SK-N-SH treated with all-trans-retinoic acid at 6 μM for 48 hours (cell line): ENCODE results near the gene ESYT2.

Experiments used
- ATAC-seq: fragments of 200-7000 bp; cut with Tn5 transposase; 3 replicates; pipeline ENCODE4 v1.9.1; 2020; ENCODE audit warnings: mild to moderate bottlenecking, moderate library complexity
- ARNTL ChIP-seq: fragments of 450-650 bp; formaldehyde crosslinking; IDR thresholded peaks from 2 replicates; pipeline ENCODE4 v1.5.0; 2020; ENCODE audit warnings: low read depth, mild to moderate bottlenecking, moderate library complexity, borderline replicate concordance
- BACH2 ChIP-seq: fragments of 250-450 bp; sonication (Bioruptor Pico); IDR thresholded peaks from 2 replicates; pipeline ENCODE4 v1.9.0; 2021; ENCODE audit warnings: mild to moderate bottlenecking, borderline replicate concordance
- CREB5 ChIP-seq: fragments of 250-450 bp; sonication (Bioruptor Pico); IDR thresholded peaks from 2 replicates; pipeline ENCODE4 v1.5.1; 2020; ENCODE audit warnings: low read depth, mild to moderate bottlenecking, moderate library complexity
- CSRNP3 ChIP-seq: fragments of 250-450 bp; sonication (Bioruptor Pico); IDR thresholded peaks from 2 replicates; pipeline ENCODE4 v1.5.1; 2021; ENCODE audit warnings: mild to moderate bottlenecking, moderate library complexity
- ESRRG ChIP-seq: fragments of 250-450 bp; sonication (Bioruptor Pico); IDR thresholded peaks from 2 replicates; pipeline ENCODE4 v1.6.1; 2021; ENCODE audit warnings: mild to moderate bottlenecking
- GLIS3 ChIP-seq: fragments of 250-450 bp; sonication (Bioruptor Pico); IDR thresholded peaks from 2 replicates; pipeline ENCODE4 v1.5.0; 2020; ENCODE audit warnings: mild to moderate bottlenecking, moderate library complexity
- PATZ1 ChIP-seq: fragments of 250-450 bp; sonication (Bioruptor Pico); IDR thresholded peaks from 2 replicates; pipeline ENCODE4 v1.8.0; 2020; ENCODE audit warnings: mild to moderate bottlenecking, moderate library complexity, borderline replicate concordance
- POU6F1 ChIP-seq: fragments of 250-450 bp; sonication (Bioruptor Pico); IDR thresholded peaks from 2 replicates; pipeline ENCODE4 v1.8.0; 2021; ENCODE audit warnings: low read depth, mild to moderate bottlenecking, moderate library complexity, borderline replicate concordance
- PPARA ChIP-seq: fragments of 250-450 bp; sonication (Bioruptor Pico); IDR thresholded peaks from 2 replicates; pipeline ENCODE4 v1.5.0; 2020; ENCODE audit warnings: mild to moderate bottlenecking, borderline replicate concordance
- RARB ChIP-seq: fragments of 250-450 bp; sonication (Bioruptor Pico); IDR thresholded peaks from 2 replicates; pipeline ENCODE4 v1.8.0; 2021; ENCODE audit warnings: mild to moderate bottlenecking, moderate library complexity
- SNAI2 ChIP-seq: fragments of 250-450 bp; sonication (Bioruptor Pico); IDR thresholded peaks from 2 replicates; pipeline ENCODE4 v1.5.0; 2020; ENCODE audit warnings: mild to moderate bottlenecking, moderate library complexity
- TCF4 ChIP-seq: fragments of 250-450 bp; sonication (Bioruptor Pico); IDR thresholded peaks from 2 replicates; pipeline ENCODE4 v1.8.0; 2021; ENCODE audit warnings: mild to moderate bottlenecking, moderate library complexity, borderline replicate concordance
- TOX ChIP-seq: fragments of 250-450 bp; sonication (Bioruptor Pico); IDR thresholded peaks from 2 replicates; pipeline ENCODE4 v1.8.0; 2021; ENCODE audit warnings: mild to moderate bottlenecking, moderate library complexity, borderline replicate concordance
- TSHZ2 ChIP-seq: fragments of 250-450 bp; sonication (Bioruptor Pico); IDR thresholded peaks from 2 replicates; pipeline ENCODE4 v1.5.0; 2020; ENCODE audit warnings: mild to moderate bottlenecking, moderate library complexity
- ZC3H10 ChIP-seq: fragments of 250-450 bp; sonication (Bioruptor Pico); IDR thresholded peaks from 2 replicates; pipeline ENCODE4 v1.5.1; 2021; ENCODE audit warnings: mild to moderate bottlenecking, moderate library complexity
- ZFP3 ChIP-seq: fragments of 250-450 bp; sonication (Bioruptor Pico); IDR thresholded peaks from 2 replicates; pipeline ENCODE4 v1.5.0; 2020; ENCODE audit warnings: mild to moderate bottlenecking, moderate library complexity
- ZNF565 ChIP-seq: fragments of 450-650 bp; formaldehyde crosslinking; conservative IDR thresholded peaks from 2 replicates; pipeline ENCODE4 v1.5.0; 2020; ENCODE audit warnings: low read depth, mild to moderate bottlenecking, moderate library complexity
- ZNF70 ChIP-seq: fragments of 450-650 bp; formaldehyde crosslinking; IDR thresholded peaks from 2 replicates; pipeline ENCODE4 v1.5.0; 2020; ENCODE audit warnings: mild to moderate bottlenecking, moderate library complexity
- ZNF8 ChIP-seq: fragments of 450-650 bp; formaldehyde crosslinking; IDR thresholded peaks from 2 replicates; pipeline ENCODE4 v1.5.0; 2020; ENCODE audit warnings: mild to moderate bottlenecking, moderate library complexity

ESYT2 gene

GRCh38 chr7:158759245-158759614 is 70.1 kb downstream of the ESYT2 start (continued):
- TF ChIP-seq TSHZ2, result no peak
- no peak for TF ChIP-seq ZFP3 (CRISPR knock-in tag)

GRCh38 chr7:158758586-158759244 is 70.6 kb downstream of the ESYT2 start:
- no peak for ATAC-seq
- TF ChIP-seq ZNF8 (CRISPR knock-in tag) (no peak), ARNTL (no peak), ZNF70 (CRISPR knock-in tag) (no peak), PPARA (CRISPR knock-in tag) (no peak), TSHZ2 (no peak), ZNF565 (CRISPR knock-in tag) (no peak), TCF4 (CRISPR knock-in tag) (no peak), ZFP3 (CRISPR knock-in tag) (no peak), BACH2 (CRISPR knock-in tag) (no peak), POU6F1 (CRISPR knock-in tag) (no peak), ZC3H10 (no peak), RARB (no peak), CREB5 (no peak), GLIS3 (CRISPR knock-in tag) (no peak)

GRCh38 chr7:158757404-158757989 is 71.8 kb downstream of the ESYT2 start:
- TF ChIP-seq PATZ1 (no peak), RARB (no peak), ESRRG (no peak), ZNF70 (CRISPR knock-in tag) (no peak), ZNF8 (CRISPR knock-in tag) (no peak), CSRNP3 (no peak), GLIS3 (CRISPR knock-in tag) (no peak), PPARA (CRISPR knock-in tag) (no peak), POU6F1 (CRISPR knock-in tag) (no peak), ZC3H10 (no peak), TOX (no peak), ARNTL (no peak), SNAI2 (CRISPR knock-in tag) (no peak), ZNF565 (CRISPR knock-in tag) (no peak), TCF4 (CRISPR knock-in tag) (no peak)
- no peak for ATAC-seq
